Measurements from ENCODE around the gene NDUFA3.

GRCh38 chr19:54073829-54074228 is 28.8 kb upstream of the NDUFA3 start:
- TF ChIP-seq CTCF (IDR thresholded peaks at IDR 0.05; ENCODE audit: poor library complexity), result no peak
- TF ChIP-seq EZH2phosphoT487 (IDR thresholded peaks at IDR 0.05; ENCODE audit: low read depth, severe bottlenecking, unreplicated experiment), result no peak

Measured in hepatocyte (in vitro differentiated cells).